GM12872 (cell line): ENCODE data around the gene ZNF350.

Experiments used
- TF ChIP-seq, protein P1 (sequence below): IDR thresholded peaks from 3 replicates; pipeline ENCODE4 v1.5.1; 2011; ENCODE audit warnings: low read depth, mild to moderate bottlenecking, low read length, moderate library complexity; ENCODE audit not compliant: insufficient read depth

The ZNF350 gene

DNA sequence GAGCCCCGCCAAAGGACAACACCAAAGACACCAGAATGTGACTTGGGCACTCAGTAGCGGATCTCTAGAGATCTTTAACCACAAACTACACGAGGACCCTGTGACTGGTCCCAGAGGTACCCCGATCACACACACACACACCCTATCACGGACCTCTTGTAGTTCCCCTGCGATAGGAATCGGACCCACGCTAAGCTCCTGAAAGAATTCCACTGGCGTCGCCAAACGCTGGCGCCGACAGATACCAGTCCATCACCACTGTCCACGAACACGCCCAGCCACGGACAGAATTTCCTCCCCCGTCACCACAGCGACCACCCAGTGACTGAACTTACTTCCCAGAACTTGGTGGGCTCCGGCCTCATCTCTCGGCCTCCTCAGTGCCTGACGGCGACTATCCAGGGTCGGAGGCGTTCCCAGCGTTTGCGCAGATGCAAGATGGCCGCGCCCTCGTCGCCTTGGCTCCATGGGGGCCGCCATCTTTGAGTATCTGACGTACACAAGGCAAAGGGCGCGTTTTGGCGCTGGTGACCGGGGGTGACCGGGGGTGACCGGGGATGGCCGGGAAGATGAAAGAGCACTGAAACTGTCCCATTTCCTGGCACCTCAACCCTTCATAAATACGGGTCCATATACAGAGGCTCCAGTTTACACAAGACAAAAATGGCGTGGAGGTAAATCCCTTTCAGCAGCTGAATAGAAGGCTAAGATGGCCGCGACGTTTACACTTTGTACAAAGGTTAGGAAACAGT, 21.3 kb upstream of the ZNF350 start, which contains the start of gene ZNF615:
TSS of gene ZNF615 (minus strand) at position 406 of the 752 bp plus-strand sequence. CDS start 4,500 bp downstream, outside the sequence.
- TF ChIP-seq, protein P1, sequence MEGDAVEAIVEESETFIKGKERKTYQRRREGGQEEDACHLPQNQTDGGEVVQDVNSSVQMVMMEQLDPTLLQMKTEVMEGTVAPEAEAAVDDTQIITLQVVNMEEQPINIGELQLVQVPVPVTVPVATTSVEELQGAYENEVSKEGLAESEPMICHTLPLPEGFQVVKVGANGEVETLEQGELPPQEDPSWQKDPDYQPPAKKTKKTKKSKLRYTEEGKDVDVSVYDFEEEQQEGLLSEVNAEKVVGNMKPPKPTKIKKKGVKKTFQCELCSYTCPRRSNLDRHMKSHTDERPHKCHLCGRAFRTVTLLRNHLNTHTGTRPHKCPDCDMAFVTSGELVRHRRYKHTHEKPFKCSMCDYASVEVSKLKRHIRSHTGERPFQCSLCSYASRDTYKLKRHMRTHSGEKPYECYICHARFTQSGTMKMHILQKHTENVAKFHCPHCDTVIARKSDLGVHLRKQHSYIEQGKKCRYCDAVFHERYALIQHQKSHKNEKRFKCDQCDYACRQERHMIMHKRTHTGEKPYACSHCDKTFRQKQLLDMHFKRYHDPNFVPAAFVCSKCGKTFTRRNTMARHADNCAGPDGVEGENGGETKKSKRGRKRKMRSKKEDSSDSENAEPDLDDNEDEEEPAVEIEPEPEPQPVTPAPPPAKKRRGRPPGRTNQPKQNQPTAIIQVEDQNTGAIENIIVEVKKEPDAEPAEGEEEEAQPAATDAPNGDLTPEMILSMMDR: no peak

DNA sequence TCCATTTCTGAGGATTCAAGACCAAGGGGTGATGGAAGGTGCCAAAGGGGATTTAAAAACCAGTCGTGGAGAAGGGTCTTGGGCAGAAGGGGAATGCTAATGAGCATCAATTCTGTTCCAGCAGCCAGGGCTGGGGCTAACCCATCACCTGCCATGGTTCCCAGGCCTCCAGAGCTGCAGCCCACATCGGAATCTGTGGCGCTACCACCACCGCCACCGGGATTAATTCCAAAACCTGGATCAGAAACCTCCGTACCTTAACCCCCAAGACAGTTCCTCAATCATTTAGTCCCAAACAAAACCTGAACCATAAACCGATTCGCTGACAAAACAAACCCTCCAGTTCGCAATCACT, 20.8 kb upstream of the ZNF350 start:
- TF ChIP-seq, protein P1: no peak

DNA sequence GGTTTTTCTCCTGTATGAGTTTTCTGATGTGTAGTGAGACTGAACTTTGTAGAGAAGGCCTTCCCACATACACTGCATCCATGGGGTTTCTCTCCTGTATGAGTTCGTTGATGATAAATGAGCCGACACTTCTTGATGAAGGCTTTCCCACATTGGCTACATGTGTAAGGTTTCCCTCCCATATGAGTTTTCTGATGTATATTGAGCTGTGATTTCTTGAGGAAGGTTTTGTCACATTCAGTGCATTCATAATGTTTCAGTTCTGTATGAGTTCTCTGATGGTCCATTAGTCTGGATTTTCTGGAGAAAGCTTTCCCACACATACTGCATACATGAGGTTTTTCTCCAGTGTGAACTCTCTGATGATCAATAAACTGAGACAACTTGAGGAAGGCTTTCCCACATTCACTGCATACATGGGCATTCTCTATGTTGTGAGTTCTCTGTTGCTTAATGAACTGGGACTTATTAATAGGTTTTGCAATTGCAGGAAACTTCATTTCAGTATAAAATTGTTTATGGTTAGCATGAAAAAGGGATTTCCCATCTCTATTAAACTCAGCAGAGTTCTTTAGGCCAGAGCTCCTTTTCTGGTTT, 7.5 kb upstream of the ZNF350 start:
- TF ChIP-seq, protein P1: no peak

DNA sequence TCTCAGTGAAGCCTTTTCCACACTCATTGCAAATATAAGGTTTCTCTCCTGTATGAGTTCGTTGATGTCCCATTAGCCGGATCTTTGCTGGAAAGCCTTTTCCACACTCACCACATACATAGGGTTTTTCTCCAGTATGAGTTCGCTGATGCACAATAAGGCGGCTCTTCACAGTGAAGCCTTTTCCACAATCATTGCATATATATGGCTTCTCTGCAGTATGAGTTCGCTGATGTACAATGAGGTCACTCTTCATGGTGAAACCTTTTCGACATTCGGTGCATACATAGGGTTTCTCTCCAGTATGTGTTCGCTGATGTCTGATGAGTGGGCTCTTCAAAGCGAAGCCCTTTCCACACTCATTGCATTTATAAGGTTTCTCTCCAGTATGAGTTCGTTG, 6.8 kb upstream of the ZNF350 start:
- TF ChIP-seq, protein P1: no peak

DNA sequence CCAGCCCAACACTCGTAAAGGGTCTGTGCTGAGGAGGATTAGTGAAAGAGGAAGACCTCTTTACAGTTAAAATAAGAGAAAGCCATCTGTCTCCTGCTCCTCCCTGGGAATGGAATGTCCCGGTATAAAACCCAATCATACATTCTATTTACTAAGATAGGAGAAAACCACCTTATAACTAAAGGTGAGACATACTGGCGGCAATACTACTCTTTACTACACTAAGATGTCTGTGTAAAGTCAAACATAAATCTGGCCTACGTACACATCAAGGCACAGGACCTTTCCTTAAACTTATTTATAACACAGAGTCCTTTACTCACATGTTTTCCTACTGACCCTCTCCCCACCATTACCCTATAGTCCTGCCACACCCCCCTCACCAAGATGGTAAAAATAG, 3.3 kb downstream of the ZNF350 start:
- TF ChIP-seq, protein P1: no peak

DNA sequence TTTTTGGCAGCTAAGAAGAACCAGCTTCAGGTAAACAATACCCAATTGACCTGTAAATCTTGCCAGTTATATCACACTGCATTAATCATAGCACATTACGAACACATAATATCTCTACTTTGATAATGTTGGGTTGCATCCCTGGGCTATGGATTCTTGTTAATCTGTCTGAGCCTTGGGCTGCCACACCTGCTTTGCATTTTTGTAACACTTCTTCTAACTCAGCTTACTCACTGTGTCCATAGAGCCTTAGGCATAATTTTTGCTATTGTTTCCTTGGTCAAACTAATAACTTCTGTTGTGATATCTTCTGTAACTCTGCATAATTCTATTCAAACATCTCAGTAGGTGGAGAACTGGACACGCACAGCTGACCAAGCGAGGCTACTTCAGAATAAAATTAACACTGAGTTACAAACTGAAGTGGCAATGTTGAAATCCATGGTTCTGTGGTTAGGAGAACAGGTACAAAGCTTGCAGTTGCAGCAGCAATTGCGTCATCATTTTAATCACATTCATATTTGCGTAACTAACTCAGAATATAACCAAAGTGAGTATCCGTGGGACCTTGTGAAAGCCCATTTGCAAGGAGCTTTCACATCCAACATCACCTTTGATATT, 6.4 kb downstream of the ZNF350 start:
- TF ChIP-seq, protein P1: no peak

DNA sequence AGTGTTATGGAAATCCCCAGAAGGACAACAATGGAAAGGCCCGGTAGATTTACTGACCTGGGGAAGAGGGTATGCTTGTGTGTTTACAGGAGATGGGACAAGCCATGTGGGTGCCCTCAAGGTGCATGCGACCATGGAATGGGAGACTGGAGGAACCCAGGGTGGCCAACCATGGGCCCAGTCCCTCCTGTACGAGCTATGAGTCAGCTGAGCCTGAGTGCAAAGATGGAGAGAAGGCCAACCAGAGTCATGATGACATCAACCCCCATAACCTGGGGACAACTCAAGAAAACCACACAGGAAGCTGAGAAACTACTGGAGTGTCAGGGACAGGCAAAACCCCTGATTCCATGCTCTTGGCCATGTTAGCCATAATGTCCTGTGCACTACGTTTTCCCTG, 7.8 kb downstream of the ZNF350 start:
- TF ChIP-seq, protein P1: no peak
